ENCODE data around the gene DNAJC30. TPM values are rescaled to one million over a fixed set of nuclear protein-coding genes. Genes with fewer than 3 reads are reported as not detected.
"Not testable (repeated sequence)": the region's sequence is repeated elsewhere in the genome, so short reads cannot be mapped to it uniquely, and the experiment has no call there.

The DNAJC30 gene
- total RNA-seq, 3 donors from 2014 or later: 2.9 to 6.9 (median 4.6) TPM

- no peaks in the 10 kb centered on the region for H3K9me3 ChIP-seq
- intact Hi-C loops (cut with DNase I; ENCODE audit: low total_unique reads): loop anchor here (10.0 kb wide), 1 partner anchor 121 kb away; no protein-coding TSS in a partner anchor
- H3K27me3 ChIP-seq: no peaks in the 10 kb centered on the region
- no peak overlapping the region for H3K27ac ChIP-seq
- no peak for DNase-seq (ENCODE audit: low spot score in 2 of 2)
- H3K36me3 ChIP-seq: no peaks in the 10 kb centered on the region
- H3K4me3 ChIP-seq: no peak overlapping the region
- no peak for TF ChIP-seq POLR2AphosphoS5 (IDR thresholded peaks at IDR 0.05)
- TF ChIP-seq CTCF (IDR thresholded peaks at IDR 0.05): no peak
- TF ChIP-seq POLR2A (IDR thresholded peaks at IDR 0.05): no peak
- no peaks in the 10 kb centered on the region for H3K4me1 ChIP-seq
These were observed 42.8 kb upstream of the DNAJC30 start for GRCh38 chr7:73726083-73726466.

GRCh38 chr7:73723813-73724212, 40.6 kb upstream of the DNAJC30 start:
- Histone ChIP-seq H3K27ac (no peak overlapping the region), H3K9me3 (no peaks in the 10 kb centered on the region), H3K4me1 (peaks cover 0 to 2% of the 10 kb centered on the region in 2 donors), H3K36me3 (no peaks in the 10 kb centered on the region), H3K4me3 (no peak overlapping the region), H3K27me3 (no peaks in the 10 kb centered on the region)
- intact Hi-C loops (cut with DNase I; ENCODE audit: low total_unique reads): loop anchor here (10.0 kb wide), 1 partner anchor 119 kb away; no protein-coding TSS in a partner anchor
- TF ChIP-seq POLR2A (IDR thresholded peaks at IDR 0.05): no peak
- TF ChIP-seq CTCF (IDR thresholded peaks at IDR 0.05): no peak
- TF ChIP-seq POLR2AphosphoS5 (IDR thresholded peaks at IDR 0.05): no peak
- no peak for DNase-seq (ENCODE audit: low spot score in 2 of 2)

GRCh38 chr7:73722785-73723184, 39.5 kb upstream of the DNAJC30 start:
- no peak overlapping the region for H3K4me3 ChIP-seq
- intact Hi-C loops (cut with DNase I; ENCODE audit: low total_unique reads): loop anchor here (10.0 kb wide), 1 partner anchor 118 kb away; no protein-coding TSS in a partner anchor
- no peak for DNase-seq (ENCODE audit: low spot score in 2 of 2)
- no peak for TF ChIP-seq CTCF (IDR thresholded peaks at IDR 0.05)
- no peak for TF ChIP-seq POLR2AphosphoS5 (IDR thresholded peaks at IDR 0.05)
- no peak for TF ChIP-seq POLR2A (IDR thresholded peaks at IDR 0.05)
- H3K9me3 ChIP-seq: no peaks in the 10 kb centered on the region
- peaks cover 4 to 7% of the 10 kb centered on the region in 2 donors for H3K4me1 ChIP-seq
- no peaks in the 10 kb centered on the region for H3K27me3 ChIP-seq
- H3K27ac ChIP-seq: no peak overlapping the region
- no peaks in the 10 kb centered on the region for H3K36me3 ChIP-seq

GRCh38 chr7:73722182-73722581, 38.9 kb upstream of the DNAJC30 start:
- H3K27ac ChIP-seq; H3K4me1 ChIP-seq; H3K9me3 ChIP-seq; DNase-seq (ENCODE audit: low spot score in 2 of 2); H3K27me3 ChIP-seq; H3K36me3 ChIP-seq; H3K4me3 ChIP-seq: not testable (repeated sequence)
- intact Hi-C loops (cut with DNase I; ENCODE audit: low total_unique reads): loop anchor here (10.0 kb wide), 1 partner anchor 117 kb away; no protein-coding TSS in a partner anchor

- H3K9me3 ChIP-seq: no peaks in the 10 kb centered on the region
- no peaks in the 10 kb centered on the region for H3K27me3 ChIP-seq
- no peaks in the 10 kb centered on the region for H3K36me3 ChIP-seq
- H3K4me3 ChIP-seq: no peak overlapping the region
- peak; percentile 84 to 85 for DNase-seq (ENCODE audit: low spot score in 2 of 2)
- peaks cover 4 to 7% of the 10 kb centered on the region in 2 donors for H3K4me1 ChIP-seq
- H3K27ac ChIP-seq: peak overlapping the region; percentile 10 to 61
- TF ChIP-seq CTCF (IDR thresholded peaks at IDR 0.05) (no peak), POLR2A (IDR thresholded peaks at IDR 0.05) (no peak), POLR2AphosphoS5 (IDR thresholded peaks at IDR 0.05) (peak in 1 of 3 donors; percentile 22)
- intact Hi-C loops (cut with DNase I; ENCODE audit: low total_unique reads): loop anchor here (10.0 kb wide), 1 partner anchor 117 kb away; no protein-coding TSS in a partner anchor
These were observed 38.1 kb upstream of the DNAJC30 start for GRCh38 chr7:73721377-73721817.

- intact Hi-C loops (cut with DNase I; ENCODE audit: low total_unique reads): loop anchor here (10.0 kb wide), 1 partner anchor 116 kb away; no protein-coding TSS in a partner anchor
- not testable (repeated sequence) for H3K4me1 ChIP-seq; H3K36me3 ChIP-seq; DNase-seq (ENCODE audit: low spot score in 2 of 2); H3K27ac ChIP-seq; H3K27me3 ChIP-seq; H3K9me3 ChIP-seq; H3K4me3 ChIP-seq
These were observed 37.2 kb upstream of the DNAJC30 start for GRCh38 chr7:73720443-73720842.

Measured in breast epithelium (tissue), 4 donors.